Astrocyte (in vitro differentiated cells and primary cell): ENCODE data around the gene ROPN1B. TPM values are rescaled to one million over a fixed set of nuclear protein-coding genes. Genes with fewer than 3 reads are reported as not detected.
A peak's percentile ranks its signal among the peaks of the same experiment; 100 is the strongest.
"Not testable (repeated sequence)": the region's sequence is repeated elsewhere in the genome, so short reads cannot be mapped to it uniquely, and the experiment has no call there.

Source experiments
- DNase-seq: peaks from one replicate; pipeline ENCODE4 v3.0.0-alpha.2; 2010; ENCODE audit warnings: low read depth
- FAIRE-seq: peaks from 2 replicates; lab custom pipeline; 2011; peaks lifted over from hg19 to GRCh38; lab: Jason Lieb, UNC
- H2AFZ ChIP-seq: 2 replicates; pipeline ENCODE4 v1.6.0; 2012; ENCODE audit warnings: low read depth, low read length, inconsistent platforms
- H3K27ac ChIP-seq: 2 replicates; pipeline ENCODE4 v1.5.1; 2011; ENCODE audit warnings: low read depth, low read length, inconsistent platforms
- H3K27me3 ChIP-seq: 2 replicates; pipeline ENCODE4 v1.6.0; 2011; ENCODE audit warnings: low read length, inconsistent platforms; ENCODE audit not compliant: insufficient read depth
- H3K36me3 ChIP-seq: 2 replicates; pipeline ENCODE4 v1.5.1; 2011; ENCODE audit warnings: low read length, inconsistent platforms; ENCODE audit not compliant: insufficient read depth
- H3K4me1 ChIP-seq: 2 replicates; pipeline ENCODE4 v1.5.1; 2011; ENCODE audit warnings: low read length, inconsistent platforms; ENCODE audit not compliant: insufficient read depth
- H3K4me2 ChIP-seq: 2 replicates; pipeline ENCODE4 v1.6.0; 2012; ENCODE audit warnings: low read length, inconsistent platforms
- H3K4me3 ChIP-seq: 2 replicates; pipeline ENCODE4 v1.5.1; 2011; ENCODE audit warnings: low read depth, mild to moderate bottlenecking, low read length, inconsistent platforms; ENCODE audit not compliant: insufficient read depth
- H3K79me2 ChIP-seq: 2 replicates; pipeline ENCODE4 v1.6.0; 2012; ENCODE audit warnings: mild to moderate bottlenecking, low read length, inconsistent platforms; ENCODE audit not compliant: insufficient read depth
- H3K9ac ChIP-seq: 2 replicates; pipeline ENCODE4 v1.6.0; 2012; ENCODE audit warnings: mild to moderate bottlenecking, low read length, inconsistent platforms
- H3K9me3 ChIP-seq: 2 replicates; pipeline ENCODE4 v1.5.1; 2012; ENCODE audit warnings: low read depth, mild to moderate bottlenecking, low read length, inconsistent platforms; ENCODE audit not compliant: insufficient read depth
- H4K20me1 ChIP-seq: 2 replicates; pipeline ENCODE4 v1.6.0; 2012; ENCODE audit warnings: low read length, inconsistent platforms; ENCODE audit not compliant: insufficient read depth
- H3K27ac Mint-ChIP-seq: one replicate; pipeline ENCODE4 v1.8.0; 2021; ENCODE audit warnings: mild to moderate bottlenecking, mixed read lengths; ENCODE audit not compliant: unreplicated experiment
- H3K27me3 Mint-ChIP-seq: one replicate; pipeline ENCODE4 v1.8.0; 2021; ENCODE audit warnings: low read depth, mixed read lengths; ENCODE audit not compliant: unreplicated experiment
- H3K36me3 Mint-ChIP-seq: one replicate; pipeline ENCODE4 v1.8.0; 2021; ENCODE audit warnings: low read depth, mixed read lengths; ENCODE audit not compliant: unreplicated experiment
- H3K4me1 Mint-ChIP-seq: one replicate; pipeline ENCODE4 v1.8.0; 2021; ENCODE audit warnings: low read depth, mixed read lengths; ENCODE audit not compliant: unreplicated experiment
- H3K4me3 Mint-ChIP-seq: one replicate; pipeline ENCODE4 v1.8.0; 2021; ENCODE audit warnings: mild to moderate bottlenecking, moderate library complexity, mixed read lengths; ENCODE audit not compliant: unreplicated experiment
- H3K9me3 Mint-ChIP-seq: one replicate; pipeline ENCODE4 v1.8.0; 2021; ENCODE audit warnings: mild to moderate bottlenecking, mixed read lengths; ENCODE audit not compliant: unreplicated experiment
- CTCF ChIP-seq: IDR thresholded peaks from 2 replicates; pipeline ENCODE4 v1.5.1; 2011; ENCODE audit warnings: low read depth, mild to moderate bottlenecking, inconsistent platforms, low read length, moderate library complexity; ENCODE audit not compliant: insufficient read depth
- EZH2 ChIP-seq: IDR thresholded peaks from 2 replicates; pipeline ENCODE4 v1.6.1; 2012; ENCODE audit warnings: mild to moderate bottlenecking, low read length, inconsistent platforms; ENCODE audit not compliant: insufficient read depth
- total RNA-seq: library from RNA; stranded (reverse); gene quantifications from 2 replicates; pipeline ENCODE4 v1.2.1, GENCODE V29; 2021

Gene ROPN1B
- total RNA-seq, 1 donor from 2014 or later: not detected

- H4K20me1 ChIP-seq: no peaks in the 10 kb centered on the region
- Mint-ChIP-seq H3K27ac (no peak overlapping the region), H3K4me3 (no peak overlapping the region), H3K9me3 (peaks cover 7% of the 10 kb centered on the region), H3K27me3 (peaks cover 26% of the 10 kb centered on the region), H3K36me3 (peaks cover 8% of the 10 kb centered on the region), H3K4me1 (no peaks in the 10 kb centered on the region)
- no peaks in the 10 kb centered on the region for H3K4me1 ChIP-seq
- H3K36me3 ChIP-seq: no peaks in the 10 kb centered on the region
- no peak overlapping the region for H3K4me2 ChIP-seq
- H2AFZ ChIP-seq: no peak overlapping the region
- DNase-seq (no peak), FAIRE-seq (no peak)
- no peak overlapping the region for H3K27ac ChIP-seq
- peaks cover 19% of the 10 kb centered on the region for H3K27me3 ChIP-seq
- H3K4me3 ChIP-seq: no peak overlapping the region
- no peak overlapping the region for H3K9ac ChIP-seq
- TF ChIP-seq CTCF: no peak
- TF ChIP-seq EZH2: no peak
- H3K9me3 ChIP-seq: no peaks in the 10 kb centered on the region
- H3K79me2 ChIP-seq: no peaks in the 10 kb centered on the region
These were observed 8.9 kb upstream of the ROPN1B start for GRCh38 chr3:125960066-125960424.

- H4K20me1 ChIP-seq: no peaks in the 10 kb centered on the region
- H3K9me3 ChIP-seq: no peaks in the 10 kb centered on the region
- Mint-ChIP-seq H3K27ac (no peak overlapping the region), H3K27me3 (peaks cover 24% of the 10 kb centered on the region), H3K9me3 (peaks cover 7% of the 10 kb centered on the region), H3K36me3 (peaks cover 8% of the 10 kb centered on the region), H3K4me3 (no peak overlapping the region), H3K4me1 (no peaks in the 10 kb centered on the region)
- H3K4me1 ChIP-seq: no peaks in the 10 kb centered on the region
- H3K36me3 ChIP-seq: no peaks in the 10 kb centered on the region
- FAIRE-seq (no peak), DNase-seq (no peak)
- no peak overlapping the region for H2AFZ ChIP-seq
- no peak overlapping the region for H3K4me3 ChIP-seq
- H3K79me2 ChIP-seq: no peaks in the 10 kb centered on the region
- H3K9ac ChIP-seq: no peak overlapping the region
- TF ChIP-seq CTCF (no peak), EZH2 (no peak)
- peaks cover 15% of the 10 kb centered on the region for H3K27me3 ChIP-seq
- no peak overlapping the region for H3K27ac ChIP-seq
- no peak overlapping the region for H3K4me2 ChIP-seq
These were observed 8.3 kb upstream of the ROPN1B start for GRCh38 chr3:125960456-125961288.

- Histone ChIP-seq H3K4me2 (no peak overlapping the region), H3K27me3 (peaks cover 10% of the 10 kb centered on the region), H3K79me2 (no peaks in the 10 kb centered on the region), H3K9ac (no peak overlapping the region), H3K4me1 (no peaks in the 10 kb centered on the region), H3K9me3 (no peaks in the 10 kb centered on the region), H3K27ac (no peak overlapping the region), H3K4me3 (no peak overlapping the region), H4K20me1 (no peaks in the 10 kb centered on the region), H2AFZ (no peak overlapping the region), H3K36me3 (no peaks in the 10 kb centered on the region)
- H3K36me3 Mint-ChIP-seq: peaks cover 8% of the 10 kb centered on the region
- FAIRE-seq: no peak
- peaks cover 21% of the 10 kb centered on the region for H3K27me3 Mint-ChIP-seq
- H3K4me1 Mint-ChIP-seq: no peaks in the 10 kb centered on the region
- peaks cover 7% of the 10 kb centered on the region for H3K9me3 Mint-ChIP-seq
- no peak for DNase-seq
- TF ChIP-seq CTCF: no peak
- TF ChIP-seq EZH2: no peak
- no peak overlapping the region for H3K27ac Mint-ChIP-seq
- H3K4me3 Mint-ChIP-seq: no peak overlapping the region
These were observed 7.7 kb upstream of the ROPN1B start for GRCh38 chr3:125961289-125961589.

- H3K9me3 ChIP-seq, H3K9ac ChIP-seq, H3K79me2 ChIP-seq, H3K36me3 ChIP-seq, H3K4me3 Mint-ChIP-seq, H3K27ac Mint-ChIP-seq, H3K4me1 ChIP-seq, H2AFZ ChIP-seq, H4K20me1 ChIP-seq, H3K4me2 ChIP-seq, H3K4me3 ChIP-seq, DNase-seq, H3K4me1 Mint-ChIP-seq, H3K9me3 Mint-ChIP-seq, H3K27ac ChIP-seq, H3K36me3 Mint-ChIP-seq: not testable (repeated sequence)
- FAIRE-seq: peak; percentile 76
- peaks cover 21% of the 10 kb centered on the region for H3K27me3 ChIP-seq
- peaks cover 11% of the 10 kb centered on the region for H3K27me3 Mint-ChIP-seq
These were observed 5.1 kb upstream of the ROPN1B start for GRCh38 chr3:125963834-125964233.
